Ureter (tissue), 1 donor: Measurements from ENCODE around the gene AHDC1. TPM values are rescaled to one million over a fixed set of nuclear protein-coding genes. Genes with fewer than 3 reads are reported as not detected.

Experiments
- DNase-seq: peaks from one replicate; pipeline ENCODE4 v3.0.0-alpha.2; 2020; ENCODE audit warnings: low spot score
- total RNA-seq: library from RNA; stranded (reverse); gene quantifications from one replicate; pipeline ENCODE4 v1.2.4, GENCODE V29; 2023
- donor health status: DM: yes; HTN: yes; CAD: no.

Gene AHDC1
- total RNA-seq, 1 donor from 2014 or later = 27.3 TPM

DNA sequence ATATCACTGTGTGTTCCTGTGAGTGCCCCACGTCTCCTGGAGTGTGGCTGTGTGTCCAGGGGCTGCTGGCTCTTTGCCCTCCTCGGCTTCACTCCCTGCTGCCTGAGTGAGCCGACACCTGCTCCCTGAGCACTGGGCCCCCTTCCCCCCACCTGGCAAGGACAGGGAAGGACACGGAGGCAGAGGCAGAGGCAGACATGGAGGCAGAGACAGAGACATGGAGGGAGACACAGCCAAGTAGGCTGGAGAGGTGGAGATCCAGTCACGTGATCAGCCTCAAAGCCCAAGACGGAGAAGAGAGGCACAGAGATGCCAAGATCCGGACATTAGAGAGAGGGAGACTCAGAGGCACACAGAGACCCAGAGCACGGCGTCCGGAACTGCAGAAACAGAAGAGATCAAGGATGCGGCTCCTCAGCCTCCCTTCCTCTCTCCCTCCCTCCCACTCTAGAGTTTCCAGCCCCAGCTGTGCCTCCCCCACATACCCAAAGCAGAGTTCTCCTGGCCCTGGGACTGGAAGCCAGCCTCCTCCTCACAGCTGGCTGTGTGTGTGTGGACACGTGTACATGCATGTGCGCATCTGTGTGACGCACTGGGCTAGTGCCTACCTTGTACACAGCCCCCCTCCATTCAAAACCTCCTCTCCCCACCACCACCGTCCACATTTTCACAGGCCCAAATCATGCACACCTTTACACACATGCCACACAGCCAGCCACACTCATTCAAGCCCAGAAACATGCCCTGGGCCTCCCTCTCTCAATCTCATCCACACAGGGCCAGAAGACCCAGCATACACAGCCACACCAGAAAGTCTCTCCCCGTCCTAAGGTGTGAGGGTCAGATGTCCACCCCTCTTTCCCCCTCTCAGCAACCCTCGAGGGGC is 74.9 kb downstream of the AHDC1 start:
- peak; percentile 70 for DNase-seq

DNA sequence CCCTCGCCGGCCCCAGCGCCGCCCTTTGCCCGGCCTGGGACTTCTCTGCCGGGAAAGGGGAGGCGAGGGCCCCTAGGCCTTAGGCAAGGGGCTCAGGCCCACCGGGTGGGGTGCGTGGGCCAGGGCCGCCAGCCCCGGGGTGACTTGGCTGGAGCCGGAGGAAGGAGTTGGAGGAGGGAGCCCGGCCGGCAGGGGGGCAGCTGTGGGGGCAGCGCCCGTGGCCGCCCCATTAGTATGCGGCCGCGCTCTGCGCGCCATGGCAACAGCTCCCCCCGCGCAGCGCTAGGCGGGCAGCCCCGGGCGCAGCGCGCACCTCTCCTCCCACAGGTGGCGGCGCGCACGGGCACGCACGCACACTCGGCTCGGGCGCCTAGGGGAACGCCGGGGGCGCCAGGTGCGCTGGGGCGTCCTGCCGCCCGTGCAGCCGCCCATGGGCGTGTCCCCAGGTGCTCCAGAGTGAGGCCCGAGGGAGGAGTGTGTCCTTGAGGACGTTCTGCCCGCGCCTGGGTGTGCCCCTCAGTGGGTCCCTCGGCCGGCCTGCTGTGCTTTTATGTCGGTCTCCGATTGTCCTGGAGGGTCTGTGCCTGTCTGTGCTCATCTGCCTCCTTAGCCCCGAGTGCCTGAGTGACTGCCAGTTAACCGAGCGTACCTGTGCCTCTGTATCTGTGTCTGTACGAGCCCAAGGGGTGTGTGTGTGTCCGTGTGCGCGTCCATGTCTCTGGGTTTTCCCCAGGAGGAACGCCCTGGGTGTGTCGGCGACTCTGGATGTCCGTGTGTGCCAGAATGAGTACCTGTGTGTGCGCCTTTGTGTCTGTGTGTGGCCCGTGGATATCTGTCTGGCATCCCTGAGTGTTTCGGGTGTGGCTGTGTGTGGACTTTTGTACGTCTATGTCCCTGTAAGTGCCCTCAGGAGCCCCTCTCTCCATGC is 75.8 kb downstream of the AHDC1 start:
- DNase-seq = no peak

DNA sequence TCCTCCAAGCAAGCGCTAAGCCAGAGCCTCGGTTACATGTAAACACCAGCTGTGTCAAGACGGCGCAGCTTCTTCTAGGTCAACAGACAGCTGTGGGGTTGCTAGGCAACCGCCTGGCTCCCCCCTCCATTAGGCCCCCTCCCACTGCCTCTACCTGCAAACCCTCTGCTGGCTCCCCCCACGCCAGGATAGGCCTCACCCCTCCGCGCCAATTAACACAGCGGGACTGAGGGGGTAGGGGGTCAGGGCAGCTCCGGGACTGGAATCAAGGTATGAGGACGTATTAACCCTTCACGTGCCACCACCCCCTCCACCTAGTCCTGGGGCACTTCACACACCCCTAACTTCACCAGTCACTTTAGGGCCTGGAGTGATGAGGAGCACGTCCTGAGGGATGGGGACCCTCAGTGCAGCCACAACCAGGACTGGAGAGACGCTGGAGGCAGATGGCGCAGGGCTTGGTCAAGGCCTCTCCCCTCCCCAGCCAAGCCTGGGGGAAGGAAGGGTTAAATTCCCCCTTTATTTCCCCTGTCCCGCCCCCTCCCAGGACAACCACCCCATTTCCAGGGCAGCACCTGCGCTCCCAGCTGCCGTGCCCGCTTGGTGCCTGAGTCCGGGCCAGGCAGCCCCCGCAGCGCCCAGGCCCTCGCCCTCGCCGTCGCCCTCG is 76.6 kb downstream of the AHDC1 start:
- DNase-seq = peak; percentile 63

DNA sequence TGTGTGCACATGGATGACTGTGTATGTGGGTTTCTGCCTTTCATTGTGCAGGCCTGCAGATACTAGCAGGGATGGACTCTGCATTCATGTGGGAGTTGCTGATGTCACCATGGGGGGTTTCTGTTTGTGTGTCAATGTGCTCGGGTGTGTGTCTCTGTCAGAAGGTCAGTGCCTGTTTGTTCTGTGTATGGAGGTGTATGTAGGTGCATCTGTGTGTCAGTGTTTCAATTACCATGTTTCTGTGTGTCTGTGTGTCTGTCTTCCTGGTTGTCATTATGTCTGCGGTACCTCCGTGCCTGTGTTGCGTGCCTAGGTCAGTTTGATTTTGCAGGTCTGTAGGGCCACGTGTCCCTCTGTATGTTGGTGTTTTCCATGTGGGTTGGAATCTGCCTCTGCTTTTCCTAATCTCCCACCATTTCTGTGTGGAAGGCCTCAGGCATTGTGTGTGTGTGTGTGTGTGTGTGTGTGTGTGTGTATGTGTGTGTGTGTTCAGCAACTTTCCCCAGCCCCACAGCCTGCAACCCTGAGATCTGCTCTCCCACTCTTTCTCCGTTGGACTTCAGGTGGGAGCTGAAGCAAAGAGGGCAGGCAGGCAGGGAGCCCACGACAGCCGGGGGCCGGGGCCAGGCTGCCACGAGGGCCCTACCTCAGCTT is 77.2 kb downstream of the AHDC1 start:
- no peak for DNase-seq

DNA sequence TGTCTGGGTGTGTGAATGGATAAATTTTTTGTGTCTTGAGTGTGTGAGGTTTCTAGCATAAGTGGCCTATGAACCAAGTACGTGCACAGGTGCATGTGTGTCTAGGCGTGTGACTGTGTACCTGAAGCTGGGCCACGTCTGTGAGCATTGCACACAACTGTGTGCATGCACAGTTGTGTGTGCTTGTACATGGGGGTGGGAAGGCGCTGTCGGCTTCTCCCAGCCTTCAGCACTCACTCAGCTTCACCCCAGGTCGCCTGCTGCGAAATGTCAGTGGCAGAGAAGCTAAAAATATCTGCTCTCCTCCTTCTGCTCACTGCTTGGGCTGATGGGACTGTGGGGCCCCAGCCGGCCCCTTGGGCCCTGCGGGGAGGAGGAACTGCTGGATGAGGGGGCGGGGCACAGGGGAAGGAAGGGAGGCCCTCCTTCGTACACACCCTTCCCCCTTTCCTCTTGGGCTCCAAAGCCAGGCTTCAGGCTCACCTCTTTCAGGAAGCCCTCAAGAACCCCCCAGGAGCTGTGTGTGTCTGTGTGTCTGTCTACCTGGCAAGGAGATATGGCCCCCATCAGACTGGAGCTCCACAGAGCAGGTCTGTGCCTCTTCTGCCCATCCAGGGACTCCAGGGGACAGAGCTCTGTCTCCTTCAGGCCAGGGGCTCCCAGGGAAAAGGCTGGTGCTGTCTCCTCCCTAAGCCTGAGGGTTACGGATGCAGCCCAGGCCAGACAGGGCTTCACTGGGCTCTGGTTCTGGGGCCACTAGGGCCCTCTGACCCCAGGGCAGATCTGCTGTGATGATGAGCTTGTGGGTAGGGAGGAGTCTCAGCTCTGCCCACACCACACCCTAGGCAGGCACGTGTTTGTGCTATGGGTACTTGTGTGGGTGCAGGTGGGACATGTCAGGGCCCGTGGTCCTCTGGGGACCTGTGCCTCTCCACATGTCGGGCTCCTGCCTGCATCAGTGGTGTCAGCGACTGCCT is 78.4 kb downstream of the AHDC1 start:
- peak; percentile 76 for DNase-seq

DNA sequence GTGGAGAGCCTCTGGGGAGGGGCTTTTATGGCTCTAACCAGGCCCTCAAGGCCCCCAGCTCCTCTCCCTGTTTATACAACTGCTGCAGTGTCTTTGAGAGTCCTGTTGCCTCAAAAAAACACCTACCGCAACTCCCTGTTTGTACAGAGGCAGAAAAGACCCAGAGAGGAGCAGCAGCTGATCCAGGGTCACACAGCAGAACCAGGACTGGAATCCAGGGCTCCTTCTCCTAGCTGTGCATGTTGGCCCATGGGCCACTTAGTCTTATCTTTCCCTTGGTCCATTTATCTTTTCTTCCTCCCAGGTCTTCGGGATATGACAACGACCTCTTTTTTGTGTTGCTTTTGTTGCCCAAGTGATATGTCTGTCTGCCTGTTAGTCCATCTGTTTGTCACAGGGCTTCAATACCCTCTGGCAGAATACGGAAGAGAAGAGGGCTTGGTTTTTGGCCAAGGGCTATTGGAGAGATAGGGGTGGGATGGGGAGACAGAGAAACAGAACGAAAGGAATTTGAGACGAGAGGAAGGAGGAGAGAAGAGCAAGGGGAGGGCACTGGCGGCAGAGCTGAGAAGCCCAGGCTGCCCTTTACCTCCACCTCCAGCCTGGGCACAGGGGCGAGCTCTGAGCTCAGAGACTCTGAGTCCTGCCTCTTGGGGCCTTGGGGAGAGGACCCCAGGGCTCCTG is 80.5 kb downstream of the AHDC1 start:
- DNase-seq = no peak

DNA sequence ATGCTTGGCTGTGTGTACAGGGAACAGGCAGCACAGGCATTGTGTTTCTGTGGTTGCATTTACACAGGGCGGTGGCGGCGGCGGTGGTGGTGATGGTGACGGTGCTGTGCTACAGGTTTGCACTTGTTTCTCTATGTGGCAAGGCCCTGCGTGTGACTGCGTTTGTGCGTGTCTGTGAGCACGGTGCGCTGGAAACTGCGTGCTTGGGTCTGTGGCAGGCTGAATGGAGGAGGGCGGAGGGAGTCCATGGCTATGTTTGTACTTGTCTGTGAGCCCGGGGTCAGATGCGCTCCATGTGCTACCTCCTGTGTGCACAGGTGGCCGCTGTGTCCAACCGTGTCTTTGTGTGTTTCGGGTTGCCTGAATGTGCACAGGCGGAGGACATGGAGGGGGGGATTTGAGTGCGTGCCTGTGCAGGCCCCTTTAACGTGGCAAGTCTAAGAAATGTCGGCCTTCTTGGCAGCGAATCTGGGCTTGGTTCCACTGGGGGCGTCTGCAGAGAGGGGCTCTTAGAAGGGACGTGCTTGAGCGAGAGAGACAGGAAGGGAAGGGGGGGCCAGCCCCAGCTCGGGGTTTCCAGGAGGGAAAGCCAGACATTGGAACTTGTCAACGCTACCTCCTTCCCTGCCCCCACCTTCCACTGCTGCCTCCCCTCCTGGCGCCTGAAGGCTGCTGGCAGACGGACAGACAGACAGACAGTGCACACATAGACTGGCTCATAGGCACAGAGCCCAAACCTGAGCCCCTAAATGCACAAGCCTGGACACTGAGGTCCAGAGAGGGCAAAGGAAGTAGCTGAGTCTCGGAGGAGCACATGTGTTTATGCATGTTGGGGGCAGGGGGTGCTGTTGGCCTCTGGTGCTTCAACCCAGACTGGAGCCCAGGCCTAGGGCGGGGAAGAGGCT is 81.3 kb downstream of the AHDC1 start:
- DNase-seq = peak; percentile 85

DNA sequence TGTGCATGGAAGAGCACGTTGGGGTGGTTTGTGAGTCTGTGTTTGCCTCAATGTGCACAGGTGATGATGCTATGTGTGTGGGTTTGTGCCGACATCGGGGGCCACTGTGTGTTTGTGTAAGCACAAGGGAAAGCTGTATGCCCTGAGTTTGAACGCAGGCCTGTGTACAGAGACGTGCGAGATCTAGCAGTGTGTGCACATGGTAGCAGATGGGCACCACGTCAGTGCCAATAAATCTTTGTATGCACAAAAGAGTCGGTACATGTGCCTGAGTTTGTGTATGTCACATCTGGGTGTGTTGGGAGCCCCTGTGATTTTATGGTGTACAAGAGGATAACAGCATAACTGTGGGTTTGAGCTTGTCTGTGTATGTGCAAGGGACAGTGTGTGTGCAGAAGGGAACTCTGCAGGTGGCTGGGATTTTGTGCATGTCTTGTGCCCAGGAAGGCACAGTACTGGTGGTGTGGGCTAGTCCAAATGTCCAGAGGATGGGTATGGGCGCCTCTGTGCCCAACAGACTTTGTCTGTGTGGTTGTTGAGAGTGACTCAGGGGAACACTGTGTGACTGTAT is 82.0 kb downstream of the AHDC1 start:
- no peak for DNase-seq

DNA sequence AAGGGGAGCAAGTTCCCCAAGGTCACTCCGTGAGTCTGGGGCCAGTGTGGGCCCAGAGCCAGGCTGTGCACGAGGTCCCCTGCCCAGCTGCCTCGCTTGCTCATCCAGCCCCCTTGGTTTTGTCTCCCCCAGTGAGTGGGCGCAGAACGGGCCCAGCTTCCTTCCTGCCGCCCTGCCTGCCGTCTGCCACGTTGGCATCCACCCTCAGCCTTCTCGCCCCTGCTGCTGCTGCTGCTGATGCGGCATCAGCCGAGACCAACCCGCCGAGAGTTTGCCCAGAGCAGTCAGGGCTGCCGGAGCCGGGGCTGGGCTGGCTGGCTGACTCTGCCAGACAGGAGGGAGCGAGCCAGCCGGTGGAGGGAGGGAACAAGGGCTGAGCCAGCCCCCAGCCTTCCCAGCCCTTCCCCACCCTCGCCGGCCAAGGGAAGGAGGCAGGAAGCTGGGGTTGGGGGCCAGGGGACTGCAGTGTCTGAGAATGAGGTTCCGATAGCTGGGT is 82.6 kb downstream of the AHDC1 start:
- no peak for DNase-seq

DNA sequence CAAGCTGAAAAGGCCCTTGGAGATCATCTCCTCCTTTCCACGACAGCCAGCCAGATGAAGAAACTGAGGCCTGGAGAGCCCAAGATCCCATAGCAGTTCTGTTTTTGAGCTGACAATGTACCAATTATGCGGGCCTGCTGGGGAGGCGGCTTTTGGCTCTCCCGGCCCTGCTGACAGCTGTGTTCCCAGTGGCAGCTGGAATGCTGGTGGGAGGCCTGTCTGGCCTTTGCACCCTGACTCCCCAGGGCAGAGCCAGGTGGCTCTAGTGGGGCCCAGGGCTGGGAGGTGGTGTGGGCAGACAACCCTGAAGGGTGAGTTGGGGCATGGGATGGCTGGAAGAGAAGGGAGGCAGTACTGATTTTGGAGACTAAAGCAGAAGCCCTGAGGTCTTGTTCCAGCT is 83.3 kb downstream of the AHDC1 start:
- no peak for DNase-seq

DNA sequence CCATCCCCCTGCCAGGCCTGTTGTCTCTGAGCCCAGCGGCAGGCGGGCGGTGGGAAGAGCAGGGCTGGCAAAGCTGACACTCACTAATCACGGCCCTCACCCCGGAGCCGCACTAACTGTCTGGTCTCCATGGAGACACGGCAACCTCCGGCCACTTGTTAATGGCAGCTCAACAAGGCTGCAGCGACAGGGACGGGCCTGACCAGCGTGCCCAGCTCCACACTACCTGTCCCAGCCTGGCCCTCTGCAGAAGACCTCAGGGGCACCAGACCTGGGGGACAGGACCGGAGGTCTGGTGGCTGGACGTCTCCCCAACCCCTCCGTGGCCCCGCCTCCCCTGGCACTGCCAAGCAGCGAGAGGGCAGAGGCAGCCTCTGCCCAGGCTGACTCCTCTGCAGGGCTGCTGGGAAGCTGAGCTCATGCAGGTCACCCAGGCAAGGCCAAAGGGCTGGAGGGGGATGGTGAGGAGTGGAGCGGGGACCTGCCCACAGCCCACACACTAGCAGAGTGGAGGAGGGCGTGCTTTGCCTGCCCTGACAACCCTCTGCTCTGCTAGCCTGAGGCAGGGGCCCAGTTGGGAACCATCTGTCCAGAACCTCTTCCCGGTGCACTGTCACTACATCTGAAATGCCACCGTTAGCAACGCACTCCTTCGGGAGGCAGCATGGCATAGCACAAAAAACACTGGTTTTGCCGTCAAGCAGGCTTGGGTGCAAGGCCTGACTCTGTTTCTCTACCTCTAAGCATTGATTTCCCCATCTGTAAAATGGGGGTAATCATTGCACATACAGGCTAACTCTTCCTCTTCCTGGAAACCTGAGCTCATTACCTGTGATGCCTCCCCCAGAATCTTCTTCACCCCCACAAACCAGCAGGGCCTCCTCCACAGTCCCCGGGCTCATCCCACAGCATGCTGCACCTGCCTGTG is 84.3 kb downstream of the AHDC1 start:
- no peak for DNase-seq

DNA sequence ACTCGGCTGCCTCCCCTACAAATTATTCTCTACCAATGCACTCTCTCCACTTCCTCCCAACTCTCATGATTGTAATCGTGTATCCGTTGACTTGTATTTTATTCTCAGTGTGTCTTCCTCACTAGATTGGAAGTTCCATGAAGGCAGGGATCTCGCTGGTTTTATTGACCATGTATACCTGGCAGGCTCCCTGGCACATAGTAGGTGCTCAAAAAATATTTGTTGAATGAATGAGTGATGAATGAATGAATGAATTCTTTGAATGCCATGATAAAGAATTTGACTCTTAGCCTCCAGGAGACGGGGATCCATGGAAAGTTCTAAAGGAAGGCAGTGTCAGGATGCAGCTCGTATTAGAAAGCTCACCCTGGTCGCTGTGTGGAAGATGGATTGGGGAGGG is 85.1 kb downstream of the AHDC1 start:
- DNase-seq = no peak

DNA sequence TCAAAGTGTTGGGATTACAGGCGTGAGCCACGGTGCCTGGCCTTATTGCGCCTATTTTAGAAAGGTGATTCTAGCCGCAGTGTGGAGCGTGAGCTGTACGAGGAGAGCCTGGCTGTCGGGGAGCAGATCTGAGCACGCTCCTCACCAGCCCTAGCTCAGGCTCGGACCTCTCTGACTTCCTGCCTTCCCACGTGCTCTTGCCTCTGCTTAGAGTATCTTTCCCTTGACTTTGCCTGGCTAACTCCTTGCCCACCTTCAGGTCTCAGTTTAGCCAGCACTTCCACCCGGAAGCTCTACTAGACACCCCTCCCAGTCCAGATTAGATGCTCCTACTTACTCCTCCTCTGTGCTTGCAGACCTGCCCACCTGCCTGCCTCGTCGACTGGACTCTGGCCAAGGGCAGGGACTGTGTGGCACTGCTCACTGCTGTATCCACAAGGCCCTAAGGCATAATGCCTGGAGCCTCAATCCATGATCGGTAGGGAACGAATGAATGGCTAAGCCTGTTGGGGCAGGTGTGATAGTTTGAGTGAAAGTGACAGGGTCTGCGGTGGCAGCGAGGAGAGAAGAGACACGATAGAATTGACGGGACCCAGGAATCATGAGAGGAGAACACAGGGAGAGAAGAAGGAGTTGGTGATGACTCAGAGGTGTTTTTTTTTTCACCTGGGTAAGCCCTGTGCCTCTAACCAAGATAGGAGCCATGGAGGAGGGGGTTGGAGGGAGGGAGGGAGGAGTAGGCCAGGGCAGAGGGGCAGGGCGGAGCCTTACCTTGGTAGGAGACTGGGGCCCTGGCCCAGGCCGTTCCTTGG is 85.8 kb downstream of the AHDC1 start:
- no peak for DNase-seq

DNA sequence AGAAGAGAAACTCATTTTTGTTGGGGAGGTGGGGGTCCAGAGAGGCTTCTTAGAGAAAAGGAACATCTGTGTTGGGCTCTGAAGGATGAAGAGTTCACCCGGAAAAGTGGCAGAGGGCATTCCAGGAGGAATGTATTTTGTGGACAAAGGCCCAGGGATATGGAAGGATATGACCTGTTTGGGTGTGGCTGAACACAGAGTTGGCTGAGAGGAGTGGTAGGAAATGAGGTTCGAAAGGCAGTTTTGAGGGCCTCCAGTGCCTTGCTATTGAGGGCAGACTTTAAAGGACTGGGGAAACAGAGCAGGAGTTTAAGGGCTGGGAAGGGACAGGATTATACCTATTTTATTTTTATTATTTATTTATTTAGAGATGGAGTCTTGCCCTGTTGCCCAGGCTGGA is 86.6 kb downstream of the AHDC1 start:
- no peak for DNase-seq

DNA sequence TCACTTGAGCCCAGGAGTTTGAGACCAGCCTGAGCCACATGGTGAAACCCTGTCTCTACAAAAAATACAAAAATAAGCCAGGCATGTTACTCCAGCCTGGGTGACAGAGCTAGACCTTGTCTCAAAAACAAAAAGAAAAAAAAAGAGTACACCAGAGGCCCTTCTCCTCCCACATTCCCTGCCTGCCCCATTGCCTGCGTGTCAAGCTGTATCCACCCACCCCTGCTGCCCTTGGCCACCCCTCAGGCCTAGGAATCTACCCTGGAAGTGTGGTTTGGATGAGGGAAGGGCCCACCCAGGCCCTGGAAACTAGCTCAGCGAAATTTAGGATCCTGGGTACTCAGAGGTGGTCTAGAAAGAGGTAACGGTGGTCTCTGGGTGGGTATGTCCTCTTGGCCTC is 88.3 kb downstream of the AHDC1 start:
- no peak for DNase-seq

DNA sequence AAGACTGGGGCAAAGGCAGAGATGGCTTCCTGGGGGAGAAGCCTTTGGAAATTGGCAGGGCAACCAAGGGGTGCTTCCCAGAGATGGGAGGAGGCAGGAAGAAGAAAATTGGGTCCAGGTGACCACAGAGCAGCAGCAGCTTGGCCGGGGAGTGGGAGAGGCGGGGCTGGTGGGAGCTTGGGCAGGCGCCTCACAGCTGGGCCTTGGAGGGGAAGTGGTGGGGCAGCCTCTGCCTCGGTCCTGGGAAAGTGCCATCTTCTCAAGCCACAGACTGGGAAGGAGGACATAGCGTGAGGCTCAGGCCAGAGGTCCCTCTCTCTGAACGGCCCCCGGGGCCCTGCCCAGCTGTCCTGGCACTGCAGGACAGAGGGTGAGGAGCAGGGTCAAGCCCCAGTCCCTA is 90.0 kb downstream of the AHDC1 start:
- no peak for DNase-seq
